HepG2 (cell line): ENCODE results near the gene CDKN2A. TPM values are rescaled to one million over a fixed set of nuclear protein-coding genes. Genes with fewer than 3 reads are reported as not detected.

Source experiments
- ATAC-seq: fragments of 200-7000 bp; cut with Tn5 transposase; 3 replicates; pipeline ENCODE4 v1.9.1; 2020; ENCODE audit warnings: mild to moderate bottlenecking, moderate library complexity
- BruUV-seq: library from RNA; stranded (reverse); fragments of 400-500 nt; replicated peaks from 2 replicates; lab custom pipeline; 2021; lab: Mats Ljungman, UMichigan
- CTCF ChIA-PET: fragments of 300-600 bp; formaldehyde crosslinking; extraction: SDS; loops from one replicate; lab custom pipeline; 2021; ENCODE audit warnings: low total read pairs, inconsistent platforms, low intra/inter-chr PET ratio; lab: Yijun Ruan, JAX
- POLR2A ChIA-PET: fragments of 350-600 bp; sonication (Branson Sonifier 250); formaldehyde crosslinking; loops from one replicate; lab custom pipeline; 2020; ENCODE audit warnings: antibody characterized with exemption, inconsistent platforms; lab: Yijun Ruan, JAX
- DNase-seq: peaks from one replicate; pipeline ENCODE4 v3.0.0-alpha.2; 2015; ENCODE audit warnings: low spot score
- FAIRE-seq: peaks from 3 replicates; lab custom pipeline; 2011; peaks lifted over from hg19 to GRCh38; lab: Jason Lieb, UNC
- H2AFZ ChIP-seq: one replicate; pipeline ENCODE4 v1.6.1; 2011; ENCODE audit warnings: low read length, inconsistent platforms
- H3K27ac ChIP-seq: fragments of 300-600 bp; 3 replicates; pipeline ENCODE4 v1.8.0; 2011; ENCODE audit warnings: mixed run types, mild to moderate bottlenecking, mixed read lengths, low read length, inconsistent platforms; ENCODE audit not compliant: insufficient read depth; ENCODE audit errors: extremely low read length
- H3K27me3 ChIP-seq, 2 experiments: fragments of 200-600 bp in 1 of 2; 2 replicates in 1 of 2; 3 replicates in 1 of 2; pipeline versions ENCODE4 v1.6.0 to v1.8.0; 2011; ENCODE audit warnings: low read length in 2 of 2, mild to moderate bottlenecking in 2 of 2, moderate library complexity in 2 of 2, inconsistent platforms in 1 of 2; ENCODE audit not compliant: insufficient read depth in 2 of 2, control insufficient read depth in 1 of 2
- H3K36me3 ChIP-seq, 2 experiments: fragments of 200-600 bp in 1 of 2; replicated peaks in 1 of 2; 2 replicates in 1 of 2; 3 replicates in 1 of 2; pipeline versions ENCODE4 v1.5.1 to v1.8.0; 2011; ENCODE audit warnings: low read length in 2 of 2, inconsistent platforms in 1 of 2; ENCODE audit not compliant: insufficient read depth in 2 of 2, control insufficient read depth in 1 of 2
- H3K4me1 ChIP-seq: 2 replicates; pipeline ENCODE4 v1.5.1; 2012; ENCODE audit warnings: low read length, inconsistent platforms; ENCODE audit not compliant: insufficient read depth
- H3K4me2 ChIP-seq: 2 replicates; pipeline ENCODE4 v1.6.0; 2011; ENCODE audit warnings: low read depth, low read length, inconsistent platforms
- H3K4me3 ChIP-seq, 3 experiments: fragments of 200-600 bp in 1 of 3; sonication (generic), shearing (Covaris generic) in 1 of 3; replicated peaks in 1 of 3; 2 replicates each; pipeline ENCODE4 v1.5.1; 2011 to 2016; ENCODE audit warnings: low read length in 3 of 3, inconsistent platforms in 2 of 3, low read depth in 2 of 3, mild to moderate bottlenecking in 2 of 3, control low read depth in 1 of 3, mixed read lengths in 1 of 3; ENCODE audit not compliant: insufficient read depth in 1 of 3
- H3K79me2 ChIP-seq: one replicate; pipeline ENCODE4 v1.6.1; 2011; ENCODE audit warnings: low read length, inconsistent platforms; ENCODE audit not compliant: insufficient read depth
- H3K9ac ChIP-seq: 2 replicates; pipeline ENCODE4 v1.6.0; 2011; ENCODE audit warnings: mild to moderate bottlenecking, low read depth, low read length, inconsistent platforms; ENCODE audit not compliant: insufficient read depth
- H3K9me3 ChIP-seq: 2 replicates; pipeline ENCODE4 v1.5.1; 2012; ENCODE audit warnings: mild to moderate bottlenecking, low read length
- H4K20me1 ChIP-seq: 2 replicates; pipeline ENCODE4 v1.6.0; 2011; ENCODE audit warnings: inconsistent platforms, mild to moderate bottlenecking, low read length, moderate library complexity; ENCODE audit not compliant: insufficient read depth
- MIER2 ChIP-seq: IDR thresholded peaks from 2 replicates; pipeline ENCODE4 v1.6.1; 2016; ENCODE audit warnings: missing biosample characterization, missing genetic modification reagents
- MIER3 ChIP-seq: IDR thresholded peaks from 2 replicates; pipeline ENCODE4 v1.6.1; 2016; ENCODE audit warnings: missing compliant biosample characterization, borderline replicate concordance
- NFE2L2 ChIP-seq: fragments of 150-350 bp; IDR thresholded peaks from 2 replicates; pipeline ENCODE4 v1.6.1; 2014; ENCODE audit warnings: low read length
- PAF1 ChIP-seq: IDR thresholded peaks from 2 replicates; pipeline ENCODE4 v1.6.1; 2016; ENCODE audit warnings: missing genetic modification reagents, missing compliant biosample characterization
- PRDM4 ChIP-seq: sonication (generic); formaldehyde crosslinking; IDR thresholded peaks from 2 replicates; pipeline ENCODE4 v1.9.0; 2021; ENCODE audit warnings: missing genetic modification reagents, borderline replicate concordance
- TGIF2 ChIP-seq: IDR thresholded peaks from 2 replicates; pipeline ENCODE4 v1.6.1; 2016; ENCODE audit warnings: control low read depth, missing compliant biosample characterization
- ZFP90 ChIP-seq: sonication (generic); formaldehyde crosslinking; IDR thresholded peaks from 2 replicates; pipeline ENCODE4 v1.8.0; 2022; ENCODE audit warnings: missing genetic modification reagents, mild to moderate bottlenecking, inconsistent platforms, borderline replicate concordance
- ZNF235 ChIP-seq: sonication (generic); formaldehyde crosslinking; IDR thresholded peaks from 2 replicates; pipeline ENCODE4 v1.8.1; 2023; ENCODE audit warnings: mild to moderate bottlenecking, missing genetic modification reagents, borderline replicate concordance
- ZNF788 ChIP-seq: sonication (generic); formaldehyde crosslinking; IDR thresholded peaks from 2 replicates; pipeline ENCODE4 v1.5.0; 2020; ENCODE audit warnings: mild to moderate bottlenecking, missing genetic modification reagents, borderline replicate concordance
- WGBS: methylation state at CpG from one replicate; pipeline ENCODE4 v1.1.6; 2017; ENCODE audit warnings: low lambda C conversion rate; 5-methylcytosine and 5-hydroxymethylcytosine counted together
- in situ Hi-C: cut with HindIII; loops from 2 replicates; pipeline ENCODE4 v1.10.0; 2017; ENCODE audit warnings: low pct_unique_long_range_greater_than_20kb; ENCODE audit not compliant: extremely low pct_ligation_motif_present
- intact Hi-C: fragments of 100-400 bp; cut with micrococcal nuclease; formaldehyde crosslinking; loops from one replicate; pipeline ENCODE4 v1.10.0; 2022; ENCODE audit not compliant: unreplicated experiment
- polyA plus RNA-seq, 8 experiments: library from polyadenylated mRNA; depleted of rRNA in 3 of 8; stranded (reverse) in 7 of 8; unstranded in 1 of 8; fragments of >200 nt; fragmentation: Illumina TruSeq in 4 of 8; extraction: Trizol in 4 of 8; gene quantifications; 2 replicates each; pipeline versions ENCODE4 v1.2.1 to v1.2.3, GENCODE V29; 2011 to 2016; ENCODE audit warnings: low read depth in 4 of 8, missing spikeins in 1 of 8, mixed read lengths in 1 of 8; ENCODE audit not compliant: insufficient read depth in 1 of 8
- total RNA-seq, 5 experiments: library from RNA; depleted of rRNA; stranded (reverse); fragments of >200 nt; fragmentation: Illumina TruSeq; extraction: Trizol; gene quantifications; 2 replicates each; pipeline ENCODE4 v1.2.3, GENCODE V29; 2016; ENCODE audit warnings: low read depth in 1 of 5
- TF ChIP-seq, protein P1 (sequence below): sonication (generic); formaldehyde crosslinking; IDR thresholded peaks from 2 replicates; pipeline ENCODE4 v1.8.0; 2022; ENCODE audit warnings: mild to moderate bottlenecking, missing genetic modification reagents, moderate library complexity

The CDKN2A gene
- total and polyA plus RNA-seq, 2 of the 13 experiments (the other 11 are each of a cell fraction or from before 2014, with no cell fraction given) = 4.2 to 4.8 TPM

DNA sequence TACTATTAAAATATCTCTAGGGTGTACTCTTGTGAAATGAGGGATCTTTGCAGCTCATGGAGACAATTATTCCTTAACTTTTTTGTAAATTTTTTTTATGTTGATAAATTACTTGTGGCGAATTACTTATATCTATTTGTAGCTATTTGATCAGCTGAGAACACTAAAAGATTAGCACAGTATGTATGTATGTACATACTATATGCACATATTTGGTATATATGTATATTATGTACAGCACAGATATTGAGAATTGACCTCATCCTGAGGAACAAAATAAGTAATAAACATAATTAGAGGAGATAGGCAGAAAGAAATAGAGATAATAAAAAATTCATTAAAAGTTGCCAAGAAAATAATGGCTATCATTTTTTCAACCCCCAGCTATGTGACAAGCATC is 11.8 kb downstream of the CDKN2A start:
- in situ Hi-C loops = no loop called here
- H3K27me3 ChIP-seq = no peaks in the 10 kb centered on the region
- CTCF ChIA-PET = no interaction called here

More for the DNA sequence above, 11.8 kb downstream of the CDKN2A start:
- Histone ChIP-seq H3K36me3 (no peaks in the 10 kb centered on the region), H3K27ac (no peak overlapping the region), H3K4me3 (no peak overlapping the region), H3K4me1 (no peaks in the 10 kb centered on the region), H3K9ac (no peak overlapping the region), H3K4me2 (no peak overlapping the region), H3K9me3 (no peaks in the 10 kb centered on the region), H4K20me1 (no peaks in the 10 kb centered on the region), H2AFZ (no peak overlapping the region), H3K79me2 (no peaks in the 10 kb centered on the region)
- no peak for TF ChIP-seq PAF1 (CRISPR knock-in tag)
- no peak for TF ChIP-seq ZFP90 (CRISPR knock-in tag)
- TF ChIP-seq TGIF2 = no peak
- TF ChIP-seq MIER3 = no peak
- TF ChIP-seq PRDM4 (CRISPR knock-in tag) = no peak
- no peak for TF ChIP-seq ZNF788 (CRISPR knock-in tag)
- no peak for TF ChIP-seq NFE2L2
- no peak for TF ChIP-seq ZNF235 (CRISPR knock-in tag)
- no peak for TF ChIP-seq MIER2 (CRISPR knock-in tag)
- TF ChIP-seq, protein P1, sequence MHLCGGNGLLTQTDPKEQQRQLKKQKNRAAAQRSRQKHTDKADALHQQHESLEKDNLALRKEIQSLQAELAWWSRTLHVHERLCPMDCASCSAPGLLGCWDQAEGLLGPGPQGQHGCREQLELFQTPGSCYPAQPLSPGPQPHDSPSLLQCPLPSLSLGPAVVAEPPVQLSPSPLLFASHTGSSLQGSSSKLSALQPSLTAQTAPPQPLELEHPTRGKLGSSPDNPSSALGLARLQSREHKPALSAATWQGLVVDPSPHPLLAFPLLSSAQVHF (CRISPR knock-in tag) = no peak
- FAIRE-seq = no peak
- no TSS peak for BruUV-seq
- intact Hi-C loops = no loop called here
- 8% methylated on average over 1 of the region's 1 CpG for WGBS
- ATAC-seq = no peak
- POLR2A ChIA-PET = no interaction called here
- no peak for DNase-seq
